ENCODE data around the gene PPP1R14C. TPM values are rescaled to one million over a fixed set of nuclear protein-coding genes. Genes with fewer than 3 reads are reported as not detected.

The PPP1R14C gene
- total and polyA plus RNA-seq, 10 donors = 0.06 to 0.39 (median 0.18) TPM; not detected in 4

DNA sequence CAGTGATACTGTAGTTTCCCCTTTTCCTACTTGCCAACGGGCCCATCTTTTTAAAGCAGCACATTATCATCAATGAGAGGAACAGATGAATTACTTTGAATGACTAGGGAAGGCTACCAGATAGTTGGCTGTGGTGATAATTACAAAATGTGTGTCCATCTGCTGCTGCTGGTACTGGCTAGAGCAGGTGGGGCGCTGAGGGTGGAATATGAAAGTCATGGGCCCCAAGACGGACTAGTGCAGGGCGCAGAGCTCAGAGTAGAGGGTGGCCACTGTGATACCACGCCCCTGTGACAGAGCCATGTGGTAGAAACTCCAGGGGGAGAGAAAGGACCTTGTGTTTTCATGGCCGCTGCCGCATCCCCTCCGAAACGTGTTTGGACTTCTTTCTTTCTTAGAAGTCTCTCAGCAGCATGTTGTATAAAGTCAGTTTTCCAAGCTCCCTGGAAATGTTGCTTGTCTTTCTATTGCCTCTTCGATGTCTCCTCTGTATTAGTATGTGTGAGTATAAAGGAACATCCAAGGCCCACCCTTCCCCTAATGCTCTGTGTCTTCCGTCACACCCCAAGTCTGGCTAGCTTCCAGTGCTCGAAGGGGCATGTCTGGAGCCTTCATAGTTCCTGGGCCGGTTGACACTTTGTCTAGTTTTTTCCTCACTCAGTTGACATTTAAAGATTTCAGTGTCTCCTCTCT is 88.1 kb downstream of the PPP1R14C start:
- no peak overlapping the region for H3K27ac ChIP-seq
- H3K4me3 ChIP-seq = no peak overlapping the region
- no peak for DNase-seq
- no peaks in the 10 kb centered on the region for H3K27me3 ChIP-seq (replicated peaks in 1 of 7)
- intact Hi-C loops (cut with DNase I; ENCODE audit: low total_unique reads) = no loop called here
- peaks cover 0 to 9% (median 0%) of the 10 kb centered on the region in 8 donors for H3K9me3 ChIP-seq
- TF ChIP-seq POLR2AphosphoS5 (IDR thresholded peaks at IDR 0.05) = no peak
- no peak for TF ChIP-seq POLR2A (IDR thresholded peaks at IDR 0.05)
- TF ChIP-seq, protein P1, sequence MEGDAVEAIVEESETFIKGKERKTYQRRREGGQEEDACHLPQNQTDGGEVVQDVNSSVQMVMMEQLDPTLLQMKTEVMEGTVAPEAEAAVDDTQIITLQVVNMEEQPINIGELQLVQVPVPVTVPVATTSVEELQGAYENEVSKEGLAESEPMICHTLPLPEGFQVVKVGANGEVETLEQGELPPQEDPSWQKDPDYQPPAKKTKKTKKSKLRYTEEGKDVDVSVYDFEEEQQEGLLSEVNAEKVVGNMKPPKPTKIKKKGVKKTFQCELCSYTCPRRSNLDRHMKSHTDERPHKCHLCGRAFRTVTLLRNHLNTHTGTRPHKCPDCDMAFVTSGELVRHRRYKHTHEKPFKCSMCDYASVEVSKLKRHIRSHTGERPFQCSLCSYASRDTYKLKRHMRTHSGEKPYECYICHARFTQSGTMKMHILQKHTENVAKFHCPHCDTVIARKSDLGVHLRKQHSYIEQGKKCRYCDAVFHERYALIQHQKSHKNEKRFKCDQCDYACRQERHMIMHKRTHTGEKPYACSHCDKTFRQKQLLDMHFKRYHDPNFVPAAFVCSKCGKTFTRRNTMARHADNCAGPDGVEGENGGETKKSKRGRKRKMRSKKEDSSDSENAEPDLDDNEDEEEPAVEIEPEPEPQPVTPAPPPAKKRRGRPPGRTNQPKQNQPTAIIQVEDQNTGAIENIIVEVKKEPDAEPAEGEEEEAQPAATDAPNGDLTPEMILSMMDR (IDR thresholded peaks at IDR 0.05 in 8 of 11, conservative IDR thresholded peaks at IDR 0.05 in 3 of 11) = no peak
- H3K4me1 ChIP-seq = no peaks in the 10 kb centered on the region
- 87 to 92% (median 89%) methylated on average over 13 of the region's 13 CpGs for WGBS, 5 donors
- no peaks in the 10 kb centered on the region for H3K36me3 ChIP-seq

DNA sequence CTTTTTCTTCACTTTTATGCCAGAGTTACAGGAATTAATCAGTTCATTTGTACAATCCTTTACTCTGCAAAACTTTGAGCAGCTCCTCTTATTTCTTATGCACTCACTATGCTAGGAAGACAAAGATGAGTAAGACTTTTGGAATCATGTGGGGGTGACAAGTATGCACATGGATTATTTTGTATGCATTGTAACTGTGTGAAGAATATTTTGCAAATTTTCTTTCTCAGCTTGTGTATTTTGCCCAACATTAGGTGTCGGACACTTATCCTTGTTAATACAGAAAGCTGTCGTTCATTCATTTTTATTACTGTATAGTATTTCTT is 88.6 kb downstream of the PPP1R14C start:
- TF ChIP-seq POLR2AphosphoS5 (IDR thresholded peaks at IDR 0.05) = no peak
- no peak for TF ChIP-seq POLR2A (IDR thresholded peaks at IDR 0.05)
- TF ChIP-seq, protein P1 (IDR thresholded peaks at IDR 0.05 in 8 of 11, conservative IDR thresholded peaks at IDR 0.05 in 3 of 11) = no peak
- intact Hi-C loops (cut with DNase I; ENCODE audit: low total_unique reads) = no loop called here
- WGBS, 5 donors = 93 to 98% (median 97%) methylated on average over 2 of the region's 2 CpGs

DNA sequence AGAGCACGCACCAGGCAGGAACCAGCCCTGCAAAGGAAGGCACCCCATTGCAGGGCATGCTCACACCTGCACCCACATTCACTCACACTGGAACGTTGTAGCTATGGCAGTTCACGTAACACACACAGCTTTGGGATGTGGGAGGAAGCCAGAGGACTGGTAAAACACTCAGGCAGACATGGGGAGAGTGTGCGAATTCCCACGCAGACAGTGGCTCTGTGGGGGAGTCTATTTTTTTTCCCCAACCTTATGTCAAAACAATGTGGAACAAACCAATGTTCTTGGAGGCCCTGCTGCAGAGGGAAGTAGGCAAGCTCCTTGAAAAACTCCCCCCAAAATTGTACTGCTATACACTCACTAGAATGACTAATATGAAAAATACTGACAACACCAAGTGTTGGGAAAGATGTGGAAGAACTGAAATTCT is 91.0 kb downstream of the PPP1R14C start:
- no peak for TF ChIP-seq POLR2AphosphoS5 (IDR thresholded peaks at IDR 0.05)
- no peak for TF ChIP-seq POLR2A (IDR thresholded peaks at IDR 0.05)
- TF ChIP-seq, protein P1 (IDR thresholded peaks at IDR 0.05 in 8 of 11, conservative IDR thresholded peaks at IDR 0.05 in 3 of 11) = no peak
- H3K4me3 ChIP-seq = no peak overlapping the region
- H3K36me3 ChIP-seq = no peaks in the 10 kb centered on the region
- H3K27ac ChIP-seq = no peak overlapping the region
- DNase-seq = no peak
- WGBS, 5 donors = 90 to 99% (median 92%) methylated on average over 5 of the region's 5 CpGs
- intact Hi-C loops (cut with DNase I; ENCODE audit: low total_unique reads) = no loop called here
- H3K4me1 ChIP-seq = peaks cover 0 to 14% (median 9%) of the 10 kb centered on the region in 6 donors
- H3K9me3 ChIP-seq = peaks cover 0 to 9% (median 0%) of the 10 kb centered on the region in 8 donors
- H3K27me3 ChIP-seq (replicated peaks in 1 of 7) = no peaks in the 10 kb centered on the region

More for the DNA sequence above, 88.6 kb downstream of the PPP1R14C start:
- no peaks in the 10 kb centered on the region for H3K27me3 ChIP-seq (replicated peaks in 1 of 7)
- H3K36me3 ChIP-seq = no peaks in the 10 kb centered on the region
- peaks cover 0 to 9% (median 0%) of the 10 kb centered on the region in 8 donors for H3K9me3 ChIP-seq
- no peaks in the 10 kb centered on the region for H3K4me1 ChIP-seq
- no peak overlapping the region for H3K27ac ChIP-seq
- H3K4me3 ChIP-seq = no peak overlapping the region
- DNase-seq = no peak

DNA sequence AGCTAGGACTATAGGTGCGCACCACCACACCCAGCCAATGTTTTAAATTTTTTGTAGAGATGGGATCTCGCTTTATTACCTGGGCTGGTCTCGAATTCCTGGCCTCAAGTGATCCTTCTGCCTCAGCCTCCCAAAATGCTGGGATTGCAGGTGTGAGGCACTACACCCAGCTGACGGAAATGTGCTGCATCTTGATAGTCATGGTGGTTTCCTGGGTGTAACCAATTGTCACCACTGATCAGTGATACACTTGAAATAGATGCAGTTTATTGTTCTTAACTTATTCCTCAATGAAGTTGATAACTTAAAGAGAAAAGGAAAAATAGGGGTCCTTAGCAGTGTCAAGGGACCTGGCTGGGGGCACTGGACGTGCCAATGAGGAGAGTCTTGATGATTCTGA is 92.4 kb downstream of the PPP1R14C start:
- H3K27ac ChIP-seq = no peak overlapping the region
- intact Hi-C loops (cut with DNase I; ENCODE audit: low total_unique reads) = no loop called here
- no peaks in the 10 kb centered on the region for H3K36me3 ChIP-seq
- 74 to 83% (median 79%) methylated on average over 5 of the region's 5 CpGs for WGBS, 5 donors
- peaks cover 0 to 15% (median 9%) of the 10 kb centered on the region in 6 donors for H3K4me1 ChIP-seq
- no peaks in the 10 kb centered on the region for H3K27me3 ChIP-seq (replicated peaks in 1 of 7)
- H3K9me3 ChIP-seq = peaks cover 0 to 9% (median 0%) of the 10 kb centered on the region in 8 donors
- H3K4me3 ChIP-seq = no peak overlapping the region
- DNase-seq = no peak
- no peak for TF ChIP-seq POLR2AphosphoS5 (IDR thresholded peaks at IDR 0.05)
- TF ChIP-seq, protein P1 (IDR thresholded peaks at IDR 0.05 in 8 of 11, conservative IDR thresholded peaks at IDR 0.05 in 3 of 11) = no peak
- no peak for TF ChIP-seq POLR2A (IDR thresholded peaks at IDR 0.05)
